T-helper 2 cell treated with Interferon-gamma antibody and Interleukin-4, amounts not matched to agents 100 ng/mL and 5 ng/mL, for 36 hours (primary cell): ENCODE measurements around the gene TDP2. TPM values are rescaled to one million over a fixed set of nuclear protein-coding genes. Genes with fewer than 3 reads are reported as not detected.

Experiments
- intact Hi-C: fragments of 100-400 bp; cut with micrococcal nuclease; formaldehyde crosslinking; loops from one replicate; pipeline ENCODE4 v1.15.1; 2023
- total RNA-seq: library from RNA; stranded (reverse); gene quantifications from 2 replicates; pipeline ENCODE4 v1.2.3, GENCODE V29; 2022

The TDP2 gene, protein sequence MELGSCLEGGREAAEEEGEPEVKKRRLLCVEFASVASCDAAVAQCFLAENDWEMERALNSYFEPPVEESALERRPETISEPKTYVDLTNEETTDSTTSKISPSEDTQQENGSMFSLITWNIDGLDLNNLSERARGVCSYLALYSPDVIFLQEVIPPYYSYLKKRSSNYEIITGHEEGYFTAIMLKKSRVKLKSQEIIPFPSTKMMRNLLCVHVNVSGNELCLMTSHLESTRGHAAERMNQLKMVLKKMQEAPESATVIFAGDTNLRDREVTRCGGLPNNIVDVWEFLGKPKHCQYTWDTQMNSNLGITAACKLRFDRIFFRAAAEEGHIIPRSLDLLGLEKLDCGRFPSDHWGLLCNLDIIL
- total RNA-seq: 43.4 and 46.5 TPM in 2 replicates

- intact Hi-C loops: loop anchor here (1.0 kb wide), 3 partner anchors 21 to 107 kb away; partner anchors contain the start of genes GMNN and KIAA0319
Observed at GRCh38 chr6:24666641-24667377, at the start of gene TDP2, which contains the start of gene ACOT13. Gene TDP2, minus strand, starts transcription at chr6:24666899. Its CDS starts 37 bp downstream, at chr6:24666862. Gene ACOT13, plus strand, starts transcription at chr6:24667077. Its CDS starts 187 bp downstream, at chr6:24667264.

GRCh38 chr6:24710519-24711303, 44.0 kb upstream of the TDP2 start:
- intact Hi-C loops: no loop called here

GRCh38 chr6:24709014-24709711, 42.5 kb upstream of the TDP2 start:
- intact Hi-C loops: no loop called here

- intact Hi-C loops: no loop called here
Observed at GRCh38 chr6:24708612-24709011, 41.9 kb upstream of the TDP2 start.

DNA sequence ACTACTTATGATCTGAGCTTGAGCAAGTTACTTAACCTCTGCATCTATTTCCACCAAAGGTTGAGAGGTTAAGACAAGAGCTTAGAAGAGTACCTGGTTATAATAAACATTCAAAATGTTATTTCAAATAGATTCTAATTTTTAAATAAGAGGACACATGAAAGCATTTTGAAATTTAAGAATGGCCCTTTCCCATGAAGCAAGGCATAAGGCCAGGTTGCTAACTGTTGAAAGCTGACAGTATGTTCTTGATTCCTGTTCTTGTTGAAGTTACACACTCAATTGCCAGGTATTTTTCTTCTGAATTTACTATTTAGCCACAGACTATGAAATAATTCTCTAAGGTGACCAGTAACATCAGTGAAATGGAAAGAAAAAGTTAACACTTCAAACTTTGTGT, 37.8 kb upstream of the TDP2 start:
- intact Hi-C loops: no loop called here

DNA sequence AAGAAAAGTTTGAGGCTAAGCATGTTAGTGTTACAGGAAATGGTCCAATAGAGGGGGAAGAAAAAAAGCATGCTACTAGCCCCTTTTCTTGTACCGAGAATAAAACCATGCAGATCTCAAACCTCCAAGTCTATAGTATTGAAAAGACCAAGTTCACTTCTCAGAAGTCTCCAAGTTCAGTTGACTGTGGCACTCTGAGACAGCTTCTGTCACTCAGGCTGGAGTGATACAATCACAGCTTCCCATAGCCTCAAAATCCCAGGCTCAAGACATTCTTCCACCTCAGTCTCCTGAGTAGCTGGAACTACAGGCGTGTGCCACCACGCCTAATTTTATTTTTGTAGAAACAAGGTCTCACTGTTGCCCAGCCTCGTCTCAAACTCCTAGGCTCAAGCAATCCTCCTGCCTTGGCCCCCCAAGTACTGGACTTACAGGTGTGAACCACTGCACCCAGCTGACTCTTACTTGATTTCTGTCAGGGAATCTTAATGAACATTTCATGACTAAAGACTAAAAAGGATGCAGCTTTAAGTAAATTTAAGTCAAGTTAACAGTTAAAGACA, 36.1 kb upstream of the TDP2 start:
- intact Hi-C loops: no loop called here

GRCh38 chr6:24699521-24700359, 33.0 kb upstream of the TDP2 start:
- intact Hi-C loops: loop anchor here (5.0 kb wide), 1 partner anchor 417 kb away; no protein-coding TSS in a partner anchor

DNA sequence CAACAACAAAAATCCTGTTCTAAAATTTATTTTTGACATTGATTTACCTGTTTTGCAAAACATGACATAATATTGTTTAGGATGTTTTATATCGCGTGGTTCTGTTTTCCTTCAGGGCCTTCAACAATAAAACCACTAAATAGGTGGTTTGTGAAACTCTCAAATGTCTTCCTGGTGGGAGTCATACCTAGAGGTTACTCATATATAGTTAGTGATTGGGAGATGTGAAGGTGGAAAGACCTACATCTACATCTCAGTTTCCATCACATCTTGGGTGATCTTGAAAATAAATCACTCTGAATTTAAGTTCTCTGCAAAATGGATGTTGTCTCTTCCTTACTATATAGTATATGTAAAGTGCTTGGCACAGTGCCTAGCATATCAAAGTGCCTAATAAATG, 29.4 kb upstream of the TDP2 start:
- intact Hi-C loops: loop anchor here (5.0 kb wide), 1 partner anchor 414 kb away; no protein-coding TSS in a partner anchor

DNA sequence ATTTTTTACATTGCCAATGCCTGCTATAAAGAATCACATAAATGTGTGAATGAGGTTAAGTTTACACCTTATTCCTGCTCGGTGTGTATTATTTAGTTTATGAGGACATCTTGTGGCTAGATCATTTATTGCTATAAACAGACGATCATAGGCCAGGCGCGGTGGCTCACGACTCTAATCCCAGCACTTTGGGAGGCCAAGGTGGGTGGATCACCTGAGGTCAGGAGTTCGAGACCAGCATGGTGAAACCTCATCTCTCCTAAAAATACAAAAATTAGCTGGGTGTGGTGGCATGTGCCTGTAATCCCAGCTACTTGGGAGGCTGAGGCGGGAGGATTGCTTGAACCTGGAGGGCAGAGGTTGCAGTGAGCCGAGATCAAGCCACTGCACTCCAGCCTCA, 28.9 kb upstream of the TDP2 start:
- intact Hi-C loops: loop anchor here (1.0 to 5.0 kb wide), 2 partner anchors 112 to 413 kb away; no protein-coding TSS in a partner anchor

GRCh38 chr6:24694198-24694597, 27.5 kb upstream of the TDP2 start:
- intact Hi-C loops: loop anchor here (5.0 kb wide), 1 partner anchor 262 kb away; no protein-coding TSS in a partner anchor

- intact Hi-C loops: loop anchor here (5.0 kb wide), 1 partner anchor 261 kb away; no protein-coding TSS in a partner anchor
Observed at GRCh38 chr6:24692848-24693592, 26.3 kb upstream of the TDP2 start.

DNA sequence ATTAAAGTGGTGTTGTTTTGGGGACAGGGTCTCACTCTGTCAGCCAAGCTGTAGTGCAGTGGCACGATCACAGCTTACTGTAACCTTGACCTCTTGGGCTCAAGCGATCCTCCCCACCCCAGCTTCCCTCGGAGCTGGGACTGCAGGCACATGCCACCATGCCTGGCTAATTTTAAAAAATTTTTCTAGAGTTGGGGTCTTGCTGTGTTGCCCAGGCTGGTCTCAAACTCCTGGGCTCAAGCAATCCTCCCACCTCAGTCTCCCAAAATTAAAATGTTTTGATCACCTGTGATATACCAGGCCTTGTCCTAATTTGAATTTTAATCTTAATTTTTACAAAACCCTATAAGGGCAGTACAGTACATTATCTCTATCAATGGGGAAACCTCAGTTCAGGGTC, 25.7 kb upstream of the TDP2 start:
- intact Hi-C loops: loop anchor here (5.0 kb wide), 1 partner anchor 260 kb away; no protein-coding TSS in a partner anchor

- intact Hi-C loops: loop anchor here (5.0 kb wide), 1 partner anchor 260 kb away; no protein-coding TSS in a partner anchor
Observed at GRCh38 chr6:24692003-24692402, 25.3 kb upstream of the TDP2 start.

DNA sequence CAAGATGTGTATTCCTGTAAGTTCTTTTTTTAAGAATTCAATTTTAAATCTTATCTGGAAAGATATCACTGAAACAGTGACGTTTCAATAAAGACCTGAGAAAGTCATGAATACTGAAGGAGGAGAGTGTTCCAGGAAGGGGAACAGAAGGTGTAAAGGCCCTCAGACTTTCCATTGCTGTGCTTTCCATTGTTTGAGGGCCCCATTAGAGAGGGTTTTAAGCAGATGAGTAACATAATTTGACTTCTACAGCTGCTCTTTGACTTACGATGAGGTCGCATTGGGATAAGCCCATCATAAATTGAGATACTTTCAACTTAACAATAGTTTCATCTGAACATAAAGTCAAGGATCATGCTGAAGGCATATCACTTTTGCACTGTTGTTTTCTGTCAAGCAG, 24.9 kb upstream of the TDP2 start:
- intact Hi-C loops: loop anchor here (5.0 kb wide), 1 partner anchor 259 kb away; no protein-coding TSS in a partner anchor

- intact Hi-C loops: loop anchor here (5.0 kb wide), 1 partner anchor 258 kb away; no protein-coding TSS in a partner anchor
Observed at GRCh38 chr6:24690593-24690992, 23.9 kb upstream of the TDP2 start.

DNA sequence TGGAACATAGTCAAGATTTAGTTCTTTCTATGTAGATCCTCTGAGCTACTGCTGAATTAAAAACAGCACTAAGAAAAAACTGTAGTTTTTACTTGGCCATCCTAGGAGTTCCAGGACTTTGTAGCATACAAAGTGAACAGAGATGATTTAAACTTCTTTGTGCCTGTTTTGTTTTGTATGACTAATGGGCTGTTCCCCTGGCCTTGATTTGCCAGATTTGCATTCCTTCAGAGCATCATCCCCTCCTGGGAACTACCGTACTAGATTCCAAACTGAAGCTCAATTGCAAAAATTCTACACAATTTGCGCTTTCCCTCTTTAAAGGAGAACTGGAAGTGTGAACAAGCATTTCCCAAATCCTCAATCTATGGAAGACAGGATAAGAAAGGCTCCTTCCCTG, 23.3 kb upstream of the TDP2 start:
- intact Hi-C loops: loop anchor here (5.0 kb wide), 1 partner anchor 258 kb away; no protein-coding TSS in a partner anchor

- intact Hi-C loops: no loop called here
Observed at GRCh38 chr6:24686946-24687345, 20.2 kb upstream of the TDP2 start.

DNA sequence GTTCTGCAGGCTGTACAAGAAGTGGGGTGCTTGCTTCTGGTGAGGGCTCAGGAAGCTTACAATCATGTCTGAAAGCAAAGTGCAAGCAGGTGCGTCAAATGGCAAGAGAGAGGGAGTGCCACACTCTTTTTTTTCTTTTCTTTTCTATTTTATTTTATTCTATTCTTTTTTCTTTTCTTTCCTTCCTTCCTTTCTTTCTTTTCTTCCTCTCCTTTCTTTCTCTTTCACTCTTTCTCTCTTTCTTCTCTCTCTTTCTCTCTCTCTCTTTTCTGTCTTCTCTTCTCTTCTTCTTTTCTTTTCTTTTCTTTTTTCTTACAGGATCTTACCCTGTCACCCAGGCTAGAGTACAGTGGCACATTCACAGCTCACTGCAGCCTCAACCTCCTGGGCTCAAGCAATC, 19.7 kb upstream of the TDP2 start:
- intact Hi-C loops: no loop called here
